IPS-NIHi7 (cell line): ENCODE data around the gene ECM2.

ENCODE experiments used
- DNase-seq: peaks from one replicate; pipeline ENCODE4 v3.0.0; 2012; ENCODE audit warnings: mixed read lengths; ENCODE audit errors: extremely low spot score

The ECM2 gene

DNA sequence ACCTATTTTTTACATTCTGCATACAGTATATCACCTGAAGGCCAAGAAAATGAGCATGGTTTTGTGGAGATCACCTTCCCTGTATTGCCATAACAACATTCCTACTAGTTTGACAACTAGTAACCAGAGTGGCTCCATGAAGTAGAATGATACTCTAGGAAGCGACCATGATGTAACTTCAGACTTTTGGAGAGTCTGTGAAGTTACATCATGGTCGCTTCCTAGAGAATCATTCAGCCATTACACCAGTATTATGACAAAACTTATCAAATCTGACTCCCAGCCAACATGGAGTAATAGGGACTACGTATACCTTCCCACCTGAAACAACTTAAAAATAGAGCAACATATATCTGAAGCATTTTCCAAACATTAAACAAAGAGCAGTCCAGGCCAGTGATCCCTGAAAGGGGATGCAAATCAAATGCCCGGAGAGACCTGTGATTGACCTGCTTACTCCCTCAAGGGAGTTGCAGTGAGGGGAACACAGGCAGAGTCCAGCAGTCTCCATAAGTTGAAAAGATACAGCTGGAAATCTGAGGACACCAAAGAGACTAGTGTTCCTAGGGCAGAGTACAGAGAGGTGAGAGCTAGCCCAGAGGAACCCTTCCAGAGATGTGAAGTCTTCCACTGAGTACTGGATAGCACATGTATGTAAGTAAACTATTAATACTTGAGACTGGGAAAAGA, 7.8 kb downstream of the ECM2 start:
- no peak for DNase-seq

GRCh38 chr9:92527291-92527828, 8.4 kb downstream of the ECM2 start:
- DNase-seq, result no peak

DNA sequence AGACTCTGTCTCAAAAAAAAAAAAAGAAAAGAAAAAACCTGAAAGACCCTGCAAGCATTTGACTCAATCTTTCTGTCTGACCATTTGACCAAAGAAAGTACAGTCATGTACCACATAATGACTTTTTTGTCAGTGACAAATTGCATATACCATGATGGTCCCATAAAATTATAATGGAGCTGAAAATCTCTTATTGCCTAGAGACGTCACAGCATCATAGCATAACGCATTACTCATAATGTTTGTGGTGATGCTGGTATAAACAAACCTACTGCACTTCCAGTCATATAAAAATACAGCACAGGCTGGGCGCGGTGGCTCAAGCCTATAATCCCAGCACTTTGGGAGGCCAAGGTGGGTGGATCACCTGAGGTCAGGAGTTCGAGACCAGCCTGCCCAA, 10.5 kb downstream of the ECM2 start:
- DNase-seq, result no peak

DNA sequence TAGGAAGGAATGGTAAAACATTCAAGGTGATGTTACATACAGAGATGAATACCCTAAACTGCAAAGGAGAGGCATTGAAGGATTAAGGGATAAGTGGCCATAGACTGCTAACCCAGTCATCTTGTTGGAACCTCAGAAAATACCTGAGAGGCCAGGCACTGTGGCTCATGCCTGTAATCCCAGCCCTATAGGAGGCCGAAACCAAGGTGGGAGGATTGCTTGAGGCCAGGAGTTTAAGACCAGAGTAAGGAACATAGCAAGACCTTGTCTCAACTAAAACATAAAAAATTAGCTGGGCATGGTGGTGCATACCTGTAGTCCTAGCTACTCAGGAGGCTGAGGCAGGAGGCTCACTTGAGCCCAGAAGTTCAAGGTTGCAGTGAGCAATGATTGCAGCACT, 10.9 kb downstream of the ECM2 start:
- no peak for DNase-seq

DNA sequence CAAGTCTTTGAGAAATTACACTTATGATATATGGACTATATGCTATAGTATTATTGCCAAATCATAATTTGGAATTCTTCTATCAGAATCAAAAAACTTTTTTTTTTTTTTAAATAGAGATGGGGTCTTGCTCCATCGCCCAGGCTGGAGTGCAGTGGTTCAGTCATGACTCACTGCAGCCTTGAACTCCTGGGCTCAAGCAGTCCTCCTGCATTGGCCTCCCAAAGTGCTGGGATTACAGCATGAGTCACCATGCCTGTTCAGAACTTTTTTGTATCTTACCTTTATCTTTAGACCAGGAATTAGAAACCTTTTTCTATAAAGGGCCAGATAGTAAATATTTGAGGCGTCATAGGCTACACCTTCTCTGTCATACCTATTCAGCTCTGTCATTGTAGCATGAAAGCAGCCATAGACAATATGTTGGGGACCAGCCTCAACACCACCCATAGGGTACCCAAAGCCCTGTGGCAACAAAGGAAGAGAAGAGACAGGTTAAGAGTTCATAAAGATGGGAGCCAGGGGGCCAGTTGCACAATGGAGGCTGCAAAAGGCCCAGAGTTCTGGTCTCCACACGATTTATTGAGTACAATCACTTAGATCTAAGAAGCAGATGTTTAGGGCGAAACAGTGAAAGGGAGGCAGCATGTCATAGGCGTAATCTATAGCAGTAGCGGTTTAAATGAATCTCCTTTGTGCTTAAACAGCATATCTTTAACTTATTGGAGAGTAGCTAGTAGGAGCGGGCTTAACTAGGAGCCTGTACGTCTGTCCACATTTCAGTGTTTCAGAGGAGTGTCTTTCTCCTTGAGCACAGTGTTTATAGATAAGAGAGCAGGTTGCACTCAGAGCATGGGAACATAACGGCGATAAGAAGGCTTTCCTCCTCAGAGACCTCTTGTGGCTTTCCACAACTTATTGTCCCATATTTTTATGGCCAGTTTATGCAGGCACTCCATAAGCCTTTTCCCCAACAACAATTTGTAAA, 12.5 kb downstream of the ECM2 start:
- DNase-seq, result no peak

DNA sequence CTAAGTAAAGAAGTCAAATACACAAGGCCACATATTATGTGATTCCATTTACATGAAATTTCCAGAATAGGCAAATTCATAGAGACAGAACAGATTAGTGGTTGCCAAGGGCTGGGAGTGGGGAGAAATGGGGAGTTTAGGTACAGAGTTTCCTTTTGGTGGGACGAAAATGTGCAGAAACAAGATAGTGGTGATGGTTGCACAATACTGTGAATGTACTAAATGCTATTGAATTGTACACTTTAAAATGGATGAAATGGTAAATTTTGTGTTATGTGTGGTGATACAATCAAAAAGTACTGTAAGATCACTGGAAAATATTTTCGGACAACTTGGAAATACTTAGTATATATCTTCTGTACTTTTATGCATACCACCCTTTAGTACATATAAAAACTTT, 15.0 kb downstream of the ECM2 start:
- DNase-seq, result no peak

DNA sequence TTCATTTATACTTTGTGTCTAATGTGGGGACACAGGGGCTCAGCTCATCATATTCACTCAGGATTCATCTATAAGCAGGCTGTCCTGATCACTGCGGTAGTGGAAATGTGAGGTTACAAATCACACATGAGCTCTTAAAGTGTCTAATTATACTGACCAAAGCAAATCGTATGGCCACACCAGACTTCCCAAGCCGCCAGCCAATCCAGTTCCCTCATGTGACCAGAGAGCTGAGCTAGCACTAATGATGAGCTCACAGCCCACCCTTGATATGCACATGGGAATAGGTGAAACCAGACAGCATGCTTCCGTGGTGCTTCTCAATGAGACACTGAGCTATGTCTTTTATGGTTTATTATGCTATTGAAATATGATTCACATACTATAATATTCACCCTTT, 17.6 kb downstream of the ECM2 start:
- DNase-seq, result no peak

DNA sequence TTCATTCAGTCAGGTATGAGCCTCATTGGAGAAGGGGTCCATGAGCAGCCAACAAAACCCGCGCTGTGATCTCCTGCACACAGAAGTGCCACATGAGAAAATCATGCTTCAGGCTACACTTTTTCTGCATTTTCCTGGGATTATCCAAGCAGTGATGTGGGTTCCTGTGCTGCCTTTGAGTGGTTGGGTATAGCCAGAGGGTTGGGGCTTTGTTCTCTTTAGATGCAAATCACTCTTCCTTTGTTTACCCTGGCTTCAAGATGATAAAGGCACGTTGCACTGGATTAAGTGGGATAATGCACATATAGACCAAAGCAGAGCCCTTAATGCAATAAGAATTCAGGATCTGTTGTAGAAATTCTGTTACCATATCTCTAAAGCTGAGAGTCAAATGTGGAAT, 18.7 kb downstream of the ECM2 start:
- DNase-seq, result peak; percentile 22

DNA sequence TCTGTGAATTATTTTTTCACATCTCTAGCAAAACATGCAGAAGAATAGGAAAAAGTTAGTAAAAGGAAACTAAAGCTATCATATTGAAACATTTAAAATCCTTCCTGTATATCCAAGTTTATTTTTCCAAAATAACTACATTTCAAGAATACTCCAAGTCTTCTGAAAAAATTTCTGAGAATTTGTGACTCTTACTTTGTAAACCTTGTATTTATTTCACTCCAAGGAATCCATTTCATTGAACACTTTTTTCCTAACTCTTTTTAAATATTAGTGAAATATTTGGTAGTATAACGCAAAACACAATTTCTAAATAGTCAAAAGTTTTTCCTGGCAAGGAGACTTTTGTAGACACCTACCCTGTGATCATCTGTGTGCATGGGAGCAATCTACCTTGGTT, 19.3 kb downstream of the ECM2 start:
- DNase-seq, result no peak

DNA sequence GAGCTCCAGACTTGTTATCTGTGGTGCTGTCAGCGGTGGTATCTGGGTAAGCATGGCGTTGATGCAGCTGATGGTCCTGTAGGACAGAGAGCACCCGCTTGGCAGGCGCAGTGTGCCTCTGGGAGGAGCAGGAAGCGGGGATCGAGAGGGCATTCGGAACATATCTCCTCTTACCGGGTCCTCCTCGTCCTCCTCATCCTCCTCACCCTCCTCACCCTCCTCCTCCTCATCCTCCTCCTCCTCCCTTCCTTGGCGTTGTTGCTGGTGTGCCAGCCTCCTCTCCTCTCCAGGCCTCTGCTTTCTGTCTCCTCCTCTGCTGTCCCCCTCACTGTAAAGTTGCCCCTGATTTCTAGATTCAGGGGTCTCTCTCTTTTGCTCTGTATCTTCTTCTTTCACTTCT, 21.2 kb downstream of the ECM2 start:
- no peak for DNase-seq

GRCh38 chr9:92513349-92513748, 22.4 kb downstream of the ECM2 start:
- DNase-seq, result no peak

- DNase-seq, result no peak
Measured at GRCh38 chr9:92512622-92513021, 23.2 kb downstream of the ECM2 start.

DNA sequence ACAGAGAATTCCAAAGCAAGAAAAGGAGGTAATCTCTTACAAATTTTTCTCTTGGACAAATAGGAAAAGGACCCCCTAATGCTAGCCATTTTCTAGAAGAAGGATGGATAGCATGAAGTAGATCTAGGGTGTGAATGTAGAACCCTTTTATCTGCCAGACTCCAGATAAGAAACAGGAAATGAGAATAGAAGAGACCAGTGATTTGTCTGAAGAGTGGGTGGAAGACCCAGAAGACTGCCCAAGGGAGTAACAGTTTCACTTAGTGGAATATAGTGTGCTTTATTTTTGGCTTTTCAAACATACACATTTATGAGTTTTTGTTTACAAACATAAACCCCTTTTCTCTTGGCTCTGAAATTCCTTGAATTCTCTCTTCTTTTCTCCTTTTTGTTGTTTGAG, 25.0 kb downstream of the ECM2 start:
- DNase-seq, result no peak

GRCh38 chr9:92509050-92509449, 26.7 kb downstream of the ECM2 start:
- DNase-seq, result no peak

DNA sequence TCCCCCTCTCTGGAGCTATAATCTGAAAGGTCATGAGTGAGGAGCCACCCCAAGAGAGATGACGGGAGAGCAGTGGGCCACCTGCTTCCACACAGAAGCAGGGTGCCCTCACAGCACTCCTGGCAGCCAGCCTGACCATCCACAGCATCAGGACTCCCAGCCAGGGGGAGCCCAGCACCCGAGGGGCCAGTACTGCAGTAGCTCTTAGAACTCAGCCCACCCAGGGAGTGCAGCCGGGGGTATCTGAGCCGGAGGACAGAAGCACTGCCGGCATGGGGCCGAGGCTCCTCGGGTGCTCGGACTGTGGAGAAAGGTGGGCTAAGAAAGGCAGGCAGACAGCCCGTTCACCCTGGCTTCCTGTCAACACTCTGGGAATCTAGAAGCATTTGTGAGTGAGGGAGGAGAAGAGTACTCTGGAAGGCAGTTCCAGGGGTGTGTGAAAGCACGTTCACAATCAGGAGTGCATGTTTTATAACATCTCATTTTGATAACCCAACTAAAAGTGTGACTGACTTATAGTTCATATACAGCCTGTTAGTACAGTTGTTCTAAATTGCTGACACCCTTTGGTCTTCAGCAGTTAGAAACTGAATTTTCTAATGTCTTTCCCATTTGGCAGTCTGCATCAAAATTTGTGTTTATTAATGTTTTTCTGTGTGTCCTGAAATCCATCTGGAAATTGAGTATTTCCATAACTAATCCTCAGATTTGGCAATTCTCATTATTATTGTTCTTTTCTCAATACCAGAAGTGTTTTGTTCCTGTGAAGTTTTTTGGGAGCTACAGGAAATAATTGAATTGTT, 27.6 kb downstream of the ECM2 start:
- DNase-seq, result no peak

DNA sequence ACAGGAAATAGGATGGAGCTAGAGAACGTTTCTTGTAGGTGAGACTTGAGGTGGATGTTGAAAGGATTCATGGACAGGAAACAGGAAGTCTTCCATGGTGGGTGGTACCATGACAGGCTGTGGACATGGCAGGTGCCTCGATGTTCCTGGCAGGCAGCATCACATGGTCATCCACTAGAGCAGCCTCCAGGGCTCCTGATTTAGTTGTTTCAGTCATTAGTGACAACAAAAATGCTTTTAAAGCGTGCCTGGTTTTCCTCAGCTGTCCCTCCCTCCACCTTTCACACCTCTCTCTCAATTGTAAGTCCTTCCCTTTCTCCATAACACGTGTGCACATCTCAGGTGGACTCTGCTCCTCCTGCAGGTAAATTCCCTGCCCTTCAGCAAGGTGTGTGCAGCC, 28.3 kb downstream of the ECM2 start:
- DNase-seq, result no peak

DNA sequence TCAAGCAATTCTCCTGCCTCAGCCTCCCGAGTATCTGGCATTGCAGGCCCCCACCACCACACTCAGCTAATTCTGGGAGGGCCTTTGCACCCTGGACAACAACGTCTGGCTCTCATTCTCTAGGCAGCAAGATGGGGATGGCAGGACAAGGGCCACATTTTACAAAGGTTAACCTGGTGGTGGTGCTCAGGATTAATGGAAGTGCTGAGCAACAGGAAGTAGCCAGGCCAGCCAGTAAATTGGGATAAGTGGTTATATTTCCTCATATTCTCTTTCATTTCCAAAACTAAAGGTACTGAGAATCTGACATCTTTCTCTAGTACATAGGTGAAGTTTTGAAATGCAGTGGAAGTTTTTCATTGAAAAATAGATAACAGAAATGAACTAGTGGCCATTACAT, 28.8 kb downstream of the ECM2 start:
- DNase-seq, result no peak

GRCh38 chr9:92506184-92506857, 29.5 kb downstream of the ECM2 start:
- no peak for DNase-seq

- DNase-seq, result no peak
Measured at GRCh38 chr9:92504881-92505280, 30.9 kb downstream of the ECM2 start.

DNA sequence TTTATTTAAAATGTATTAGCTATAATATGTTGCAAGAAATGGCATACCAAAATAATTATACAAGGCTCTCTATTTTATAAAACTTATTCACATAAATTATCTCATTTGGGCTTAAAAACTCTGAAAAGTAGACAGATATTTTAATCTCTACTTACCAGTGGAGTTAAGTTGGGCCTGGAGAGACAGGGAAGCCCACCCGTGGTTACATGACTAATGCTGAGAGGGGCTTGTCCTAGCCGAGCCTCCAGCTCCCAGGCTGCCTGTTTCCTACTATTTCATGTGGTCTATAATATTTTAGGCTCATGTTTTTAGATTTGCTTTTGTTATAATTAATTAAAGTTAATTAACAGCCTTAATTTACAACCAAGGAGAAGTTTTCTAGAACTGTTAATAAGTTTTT, 32.6 kb downstream of the ECM2 start:
- no peak for DNase-seq

- DNase-seq, result peak; percentile 62
Measured at GRCh38 chr9:92501671-92502393, 34.0 kb downstream of the ECM2 start.
